GM12872 (cell line): ENCODE results near the gene GJA9.

Experiments used
- TF ChIP-seq, protein P1 (sequence below): IDR thresholded peaks from 3 replicates; pipeline ENCODE4 v1.5.1; 2011; ENCODE audit warnings: low read depth, mild to moderate bottlenecking, low read length, moderate library complexity; ENCODE audit not compliant: insufficient read depth

GJA9 gene

DNA sequence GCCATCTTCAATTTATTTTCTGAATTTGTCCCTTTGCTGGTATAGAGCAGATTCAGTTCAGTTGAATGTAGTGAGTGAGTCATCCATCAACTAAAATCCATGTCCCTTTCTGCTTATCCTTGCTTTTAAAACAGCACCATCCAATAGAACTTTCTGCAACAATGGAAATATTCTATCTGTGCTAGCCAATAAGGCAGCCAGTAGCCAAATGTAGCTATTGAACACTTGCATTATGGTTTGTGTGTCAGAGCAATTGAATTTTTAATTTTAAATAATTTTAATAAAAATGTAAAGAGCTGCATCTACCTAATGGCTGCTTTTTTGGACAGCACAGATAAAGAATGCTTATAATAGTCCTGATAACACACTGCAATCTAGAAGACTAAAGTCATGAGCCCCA lies at the start of gene GJA9:
Gene GJA9 (minus strand): TSS at position 101 of the 400 bp plus-strand sequence. CDS start 5,489 bp downstream, outside the sequence.
- TF ChIP-seq, protein P1, sequence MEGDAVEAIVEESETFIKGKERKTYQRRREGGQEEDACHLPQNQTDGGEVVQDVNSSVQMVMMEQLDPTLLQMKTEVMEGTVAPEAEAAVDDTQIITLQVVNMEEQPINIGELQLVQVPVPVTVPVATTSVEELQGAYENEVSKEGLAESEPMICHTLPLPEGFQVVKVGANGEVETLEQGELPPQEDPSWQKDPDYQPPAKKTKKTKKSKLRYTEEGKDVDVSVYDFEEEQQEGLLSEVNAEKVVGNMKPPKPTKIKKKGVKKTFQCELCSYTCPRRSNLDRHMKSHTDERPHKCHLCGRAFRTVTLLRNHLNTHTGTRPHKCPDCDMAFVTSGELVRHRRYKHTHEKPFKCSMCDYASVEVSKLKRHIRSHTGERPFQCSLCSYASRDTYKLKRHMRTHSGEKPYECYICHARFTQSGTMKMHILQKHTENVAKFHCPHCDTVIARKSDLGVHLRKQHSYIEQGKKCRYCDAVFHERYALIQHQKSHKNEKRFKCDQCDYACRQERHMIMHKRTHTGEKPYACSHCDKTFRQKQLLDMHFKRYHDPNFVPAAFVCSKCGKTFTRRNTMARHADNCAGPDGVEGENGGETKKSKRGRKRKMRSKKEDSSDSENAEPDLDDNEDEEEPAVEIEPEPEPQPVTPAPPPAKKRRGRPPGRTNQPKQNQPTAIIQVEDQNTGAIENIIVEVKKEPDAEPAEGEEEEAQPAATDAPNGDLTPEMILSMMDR = no peak

DNA sequence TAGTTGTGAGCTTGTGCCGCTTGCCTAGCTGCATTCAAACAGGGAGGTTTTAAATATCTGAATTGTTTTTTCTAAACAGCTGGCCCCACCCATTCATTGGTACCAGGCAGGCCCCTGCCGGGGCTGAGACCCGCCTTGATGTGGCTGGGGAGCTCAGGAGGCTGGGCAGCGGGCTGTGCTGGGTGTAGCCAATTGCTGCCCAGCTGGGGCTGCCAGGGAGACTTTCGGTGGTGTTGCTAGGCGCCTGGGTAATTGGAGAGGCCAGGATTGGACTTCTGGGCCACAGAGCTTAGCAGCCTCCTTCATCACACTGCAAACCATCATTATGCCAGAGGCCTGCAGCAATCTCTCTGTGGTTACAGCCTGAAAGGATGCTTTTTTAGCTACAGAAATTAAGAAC lies 48.1 kb upstream of the GJA9 start:
- TF ChIP-seq, protein P1 = no peak

DNA sequence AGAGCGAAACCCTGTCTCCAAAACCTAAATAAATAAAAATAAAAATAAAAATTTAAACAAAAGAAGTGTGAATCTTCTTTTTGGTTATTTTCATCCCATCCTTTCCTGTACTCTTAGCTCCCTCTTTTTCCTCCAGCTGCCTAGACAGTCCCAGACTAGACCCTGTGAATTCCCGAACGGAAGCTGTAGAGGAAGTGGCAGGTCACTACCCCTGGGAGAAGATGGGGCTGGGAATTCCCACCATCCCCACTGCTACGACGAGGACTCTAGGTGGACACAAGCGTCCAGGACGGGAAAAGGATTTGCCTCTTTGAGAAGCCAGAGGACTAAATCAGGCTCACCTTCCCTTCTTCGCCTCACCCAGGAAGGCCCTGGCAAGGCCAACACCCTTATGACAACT lies 47.7 kb upstream of the GJA9 start:
- TF ChIP-seq, protein P1 = no peak

DNA sequence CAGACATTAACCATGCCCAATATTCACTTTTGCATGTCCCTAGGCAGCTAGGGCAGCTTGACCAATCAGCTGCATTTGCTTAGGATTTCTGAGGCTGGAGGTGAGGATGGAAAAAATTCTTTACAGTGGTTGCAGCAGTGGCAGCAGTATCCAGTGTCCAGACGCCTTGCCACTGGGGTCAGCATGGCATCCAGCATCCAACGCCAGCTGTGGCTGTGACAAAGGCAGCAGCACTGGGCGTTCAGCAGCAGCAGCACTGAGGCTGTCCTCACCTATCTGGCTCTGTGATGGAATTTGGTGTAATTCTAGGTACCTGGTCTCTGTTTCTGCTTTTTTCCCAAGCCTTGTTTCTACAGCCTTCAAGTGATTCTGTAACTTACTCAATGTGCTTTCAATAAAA lies 44.7 kb upstream of the GJA9 start:
- TF ChIP-seq, protein P1 = no peak

DNA sequence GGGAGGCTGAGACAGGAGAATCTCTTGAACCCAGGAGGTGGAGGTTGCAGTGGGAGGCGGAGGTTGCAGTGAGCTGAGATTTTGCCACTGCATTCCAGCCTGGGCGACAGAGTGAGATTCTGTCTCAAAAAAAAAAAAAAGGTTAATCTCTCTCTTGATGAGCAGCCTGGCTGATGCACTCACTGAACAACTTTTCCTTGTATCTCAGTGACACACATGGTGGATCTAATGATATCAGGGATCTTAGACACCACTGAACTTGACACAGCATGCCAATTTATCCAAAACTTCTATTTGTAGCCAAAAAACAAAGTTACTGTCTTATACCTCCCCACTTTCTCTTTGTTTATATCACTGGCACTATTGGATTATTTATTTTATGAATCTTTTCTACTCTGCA lies 44.0 kb upstream of the GJA9 start:
- TF ChIP-seq, protein P1 = no peak

DNA sequence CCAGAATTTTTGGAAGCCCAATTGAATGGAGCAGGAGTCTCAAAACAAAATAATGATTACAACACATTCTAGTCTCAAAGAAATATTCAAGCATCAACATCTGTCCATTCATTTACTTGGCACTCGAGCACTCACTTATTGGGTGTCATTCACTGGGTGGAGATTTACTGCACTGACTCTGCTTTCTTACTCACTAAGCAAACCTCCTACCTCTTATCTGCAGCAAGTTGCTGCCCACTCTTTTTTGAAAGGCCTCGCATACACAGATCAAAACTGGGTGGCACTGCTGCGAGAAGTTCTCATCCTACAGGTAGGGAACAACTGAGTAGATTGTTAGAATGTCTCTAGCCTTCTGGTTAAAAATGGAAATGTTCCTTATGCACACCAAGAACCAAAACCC lies 42.2 kb upstream of the GJA9 start:
- TF ChIP-seq, protein P1 = no peak

DNA sequence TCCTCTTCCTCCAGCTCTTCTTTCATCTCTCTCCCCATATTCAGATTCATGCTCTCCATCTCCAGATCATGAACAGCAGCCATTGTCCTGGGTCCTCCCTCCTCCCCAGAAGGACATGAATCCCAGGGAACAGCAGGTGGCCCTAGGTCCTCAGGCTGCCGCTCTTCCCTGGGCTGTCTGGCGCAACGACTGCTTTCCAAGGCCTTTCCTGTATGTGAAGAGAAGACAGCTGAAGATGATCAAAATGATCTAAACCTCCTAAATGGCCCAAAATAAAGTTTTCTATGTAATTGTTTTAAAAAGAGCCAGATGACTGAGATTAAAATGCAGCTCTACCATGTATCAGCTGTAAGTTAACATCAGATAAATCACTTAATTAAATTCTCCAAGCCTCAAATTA lies 37.7 kb upstream of the GJA9 start:
- TF ChIP-seq, protein P1 = no peak

DNA sequence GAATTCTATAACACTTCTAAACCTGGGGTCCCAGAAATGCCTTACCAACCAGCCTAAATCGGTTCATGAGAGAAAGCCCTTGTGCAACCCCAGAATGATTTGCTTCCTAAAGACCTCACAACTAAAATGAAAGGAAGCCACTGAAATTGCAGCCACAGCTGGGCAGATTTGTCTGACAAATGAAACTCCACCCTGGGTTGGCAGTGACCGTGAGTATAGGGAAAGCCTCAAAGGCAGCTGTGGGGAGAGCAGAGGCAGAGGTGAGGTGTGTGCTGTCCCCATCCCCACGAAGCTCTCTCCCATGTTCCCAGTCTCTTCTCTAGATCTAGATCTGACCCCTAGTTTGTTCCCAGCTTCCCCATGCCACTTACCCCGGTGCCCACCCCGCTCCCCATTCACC lies 37.2 kb upstream of the GJA9 start:
- TF ChIP-seq, protein P1 = no peak
